ENCODE results near the gene SH3RF2.
"Not testable (repeated sequence)": the region's sequence is repeated elsewhere in the genome, so short reads cannot be mapped to it uniquely, and the experiment has no call there.

SH3RF2 gene

GRCh38 chr5:145949474-145949873 lies 13.1 kb downstream of the SH3RF2 start:
- no peak for DNase-seq (ENCODE audit: low spot score)

DNA sequence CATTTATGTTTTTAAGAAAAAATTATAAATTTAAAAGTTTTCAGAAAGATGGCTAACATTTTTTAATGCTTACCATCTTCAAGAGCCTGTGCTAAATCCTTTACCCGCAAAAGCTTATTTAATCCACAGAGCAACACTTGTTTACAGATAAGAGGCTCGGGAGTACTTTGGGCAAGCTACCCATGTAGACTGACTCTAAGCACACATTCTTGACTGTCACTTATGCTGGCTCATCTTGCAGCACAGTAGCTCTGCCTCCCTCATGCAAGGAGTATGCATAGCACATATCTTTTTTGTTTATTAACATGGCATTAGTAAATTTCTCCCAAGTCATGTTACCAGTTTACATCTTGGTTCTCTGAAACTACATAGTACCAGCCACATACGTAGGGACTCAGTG lies 14.7 kb downstream of the SH3RF2 start:
- DNase-seq (ENCODE audit: low spot score): no peak

DNA sequence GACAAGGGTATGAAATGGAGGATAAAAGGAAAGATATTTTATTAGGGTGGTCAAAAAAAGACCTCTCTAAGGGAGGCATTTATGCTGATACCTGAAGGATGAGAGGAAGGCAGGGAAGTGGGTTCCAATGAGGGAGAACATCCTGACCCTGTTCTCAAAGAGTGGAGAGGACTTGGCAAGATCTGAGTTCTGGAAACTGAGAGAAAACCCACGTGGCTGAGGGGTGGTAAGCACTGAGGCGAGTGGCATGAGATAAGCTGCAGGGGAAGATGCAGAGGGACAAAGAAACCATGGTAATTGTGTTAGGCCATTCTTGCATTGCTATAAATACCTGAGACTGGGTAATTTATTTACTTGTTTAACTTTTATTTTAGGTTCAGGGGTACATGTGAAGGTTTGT lies 16.8 kb downstream of the SH3RF2 start:
- no peak for DNase-seq (ENCODE audit: low spot score)

GRCh38 chr5:145954140-145954539 lies 17.8 kb downstream of the SH3RF2 start:
- DNase-seq (ENCODE audit: low spot score): not testable (repeated sequence)

- no peak for DNase-seq (ENCODE audit: low spot score)
Measured at GRCh38 chr5:145957388-145957787, 21.0 kb downstream of the SH3RF2 start.

DNA sequence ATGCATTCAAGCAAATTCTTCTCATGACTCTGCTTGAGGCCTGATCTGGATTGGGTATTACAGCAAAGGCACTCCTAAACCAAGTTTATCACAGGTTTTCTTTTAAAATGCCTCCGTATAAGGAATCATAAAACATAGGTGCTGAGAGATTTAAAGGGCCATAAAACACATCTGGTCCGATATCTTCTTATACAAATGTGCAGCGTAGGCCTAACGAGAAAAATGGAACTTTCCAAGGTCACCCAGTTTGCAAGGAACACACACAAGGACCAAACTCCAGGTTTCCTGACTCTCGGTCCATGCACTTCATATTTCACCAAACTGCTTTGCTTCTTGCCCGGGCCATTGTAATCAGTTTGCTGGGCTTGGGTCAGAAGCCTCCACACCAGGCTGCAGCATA lies 22.1 kb downstream of the SH3RF2 start:
- DNase-seq (ENCODE audit: low spot score): no peak

- no peak for DNase-seq (ENCODE audit: low spot score)
Measured at GRCh38 chr5:145960166-145960565, 23.8 kb downstream of the SH3RF2 start.

DNA sequence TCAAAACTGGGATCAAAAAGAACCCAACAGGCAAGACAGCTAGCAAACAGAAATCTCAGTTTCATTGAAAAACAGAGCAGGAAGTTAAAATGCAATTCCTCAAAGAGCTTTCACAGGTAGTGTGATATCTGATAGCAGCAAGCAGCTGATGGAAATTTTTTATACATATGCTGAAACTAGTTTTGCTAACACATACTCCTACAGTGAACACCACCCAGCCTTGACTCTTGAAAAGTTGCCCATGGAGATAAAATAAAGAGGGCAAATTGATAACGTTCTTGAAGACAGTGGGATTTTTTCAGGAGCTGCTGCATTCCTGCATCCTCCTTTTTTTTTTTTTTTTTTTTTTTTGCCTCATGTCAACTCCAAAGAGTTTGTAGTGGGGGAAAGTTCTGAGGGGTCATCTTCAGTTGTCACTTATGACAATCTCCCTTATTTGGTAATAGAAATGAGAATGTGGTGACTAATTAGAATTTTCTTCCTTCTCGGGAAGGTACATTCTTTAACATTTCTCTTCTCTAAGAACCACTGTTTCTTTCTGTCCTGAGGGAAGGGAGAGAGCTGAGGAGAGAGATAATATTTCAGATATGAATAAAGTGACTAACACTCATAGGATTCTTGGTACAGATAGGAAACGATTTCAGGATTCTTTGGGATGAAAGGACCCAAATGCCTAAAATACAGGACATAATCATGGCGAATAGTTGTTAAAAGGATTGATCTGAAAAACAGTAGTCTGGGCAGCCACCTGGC lies 24.6 kb downstream of the SH3RF2 start:
- no peak for DNase-seq (ENCODE audit: low spot score)

DNA sequence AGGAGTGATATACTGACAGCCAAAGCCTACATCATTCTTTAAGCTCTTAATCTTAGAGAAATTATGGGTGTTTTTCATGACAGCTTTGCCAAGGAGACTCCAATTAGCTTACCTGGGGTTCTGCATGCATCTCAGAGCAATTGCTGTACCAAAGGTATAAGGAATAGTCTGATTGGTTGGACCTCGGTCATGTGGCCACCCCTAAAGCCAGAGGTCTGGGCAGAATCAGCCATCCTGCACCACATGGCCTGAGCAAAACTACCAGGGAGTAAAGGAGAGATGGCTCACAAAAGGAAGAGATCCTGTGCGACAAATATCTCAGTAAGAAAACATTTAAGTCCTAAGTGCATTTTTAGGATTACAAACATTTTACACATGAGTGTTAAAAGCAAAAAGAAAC lies 25.6 kb downstream of the SH3RF2 start:
- DNase-seq (ENCODE audit: low spot score): no peak

DNA sequence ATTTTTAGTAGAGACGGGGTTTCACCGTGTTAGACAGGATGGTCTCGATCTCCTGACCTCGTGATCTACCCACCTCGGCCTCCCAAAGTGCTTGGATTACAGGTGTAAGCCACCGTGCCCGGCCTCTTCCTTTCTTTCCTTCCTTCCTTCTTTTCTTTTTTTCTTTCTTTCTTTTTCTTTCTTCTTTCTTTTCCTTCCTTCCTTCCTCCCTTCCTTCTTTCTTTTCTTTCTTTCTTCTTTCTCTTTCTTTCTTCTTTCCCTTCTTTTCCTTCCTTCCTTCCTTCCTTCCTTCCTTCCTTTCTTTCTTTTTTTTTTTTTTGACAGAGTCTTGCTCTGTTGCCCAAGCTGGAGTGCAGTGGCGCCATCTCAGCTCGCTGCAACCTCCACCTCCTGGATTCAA lies 27.6 kb downstream of the SH3RF2 start:
- not testable (repeated sequence) for DNase-seq (ENCODE audit: low spot score)

DNA sequence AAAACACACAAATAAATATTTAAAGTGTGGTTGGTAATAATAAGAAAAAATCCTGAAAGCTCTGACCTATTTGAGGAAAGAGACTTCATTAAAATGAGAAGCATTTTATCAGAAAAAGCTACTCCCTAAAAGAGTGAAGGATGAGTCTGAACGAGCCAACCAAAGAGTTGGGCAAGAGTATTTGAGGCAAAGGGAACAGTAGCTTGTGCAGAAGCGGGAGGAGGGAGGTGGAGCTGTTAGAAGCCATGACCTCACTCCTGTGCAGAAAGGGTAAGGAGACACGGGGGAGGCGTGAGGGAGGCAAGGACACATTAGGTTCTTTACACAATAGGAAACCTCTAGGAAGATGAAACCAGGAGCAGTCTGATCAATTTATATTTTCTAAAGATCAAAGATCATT lies 29.4 kb downstream of the SH3RF2 start:
- DNase-seq (ENCODE audit: low spot score): no peak

GRCh38 chr5:145967296-145967695 lies 30.9 kb downstream of the SH3RF2 start:
- DNase-seq (ENCODE audit: low spot score): no peak

DNA sequence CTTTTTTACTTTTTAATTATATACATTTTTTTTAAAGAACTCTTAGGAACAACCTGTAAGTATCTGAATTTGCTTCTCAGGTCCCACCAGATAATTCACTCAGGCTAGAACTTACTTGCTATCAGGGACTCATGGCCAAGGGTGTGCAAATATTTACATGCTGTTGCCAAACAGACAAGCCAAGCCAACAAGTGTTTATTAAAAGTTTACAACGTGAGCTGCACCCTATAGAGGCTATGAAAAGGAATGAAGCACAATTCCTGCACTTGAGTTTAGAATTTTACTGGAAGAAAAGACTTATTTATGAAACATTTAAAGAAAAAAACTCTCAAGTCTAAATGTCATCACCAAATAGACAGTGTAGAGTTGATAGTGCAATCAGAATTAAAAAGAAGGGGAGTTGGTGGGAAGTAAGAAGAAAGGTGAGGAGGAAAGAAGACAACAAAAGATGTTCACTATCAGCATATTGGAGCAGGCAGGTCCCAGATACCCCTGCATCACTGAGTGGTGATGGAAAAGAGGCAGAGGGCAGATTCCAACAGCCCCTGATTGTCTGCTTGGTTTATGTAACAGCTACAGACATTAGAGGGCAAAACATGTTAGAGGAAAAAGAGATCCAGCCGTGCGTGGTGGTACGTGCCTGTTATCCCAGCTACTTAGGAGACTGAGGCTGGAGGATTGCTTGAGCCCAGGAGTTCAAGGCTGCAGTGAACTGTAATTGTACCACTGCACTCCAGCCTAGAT lies 32.8 kb downstream of the SH3RF2 start:
- DNase-seq (ENCODE audit: low spot score): no peak

- no peak for DNase-seq (ENCODE audit: low spot score)
Measured at GRCh38 chr5:145969714-145970092, 33.3 kb downstream of the SH3RF2 start.

- DNase-seq (ENCODE audit: low spot score): no peak
Measured at GRCh38 chr5:145971108-145971507, 34.7 kb downstream of the SH3RF2 start.

DNA sequence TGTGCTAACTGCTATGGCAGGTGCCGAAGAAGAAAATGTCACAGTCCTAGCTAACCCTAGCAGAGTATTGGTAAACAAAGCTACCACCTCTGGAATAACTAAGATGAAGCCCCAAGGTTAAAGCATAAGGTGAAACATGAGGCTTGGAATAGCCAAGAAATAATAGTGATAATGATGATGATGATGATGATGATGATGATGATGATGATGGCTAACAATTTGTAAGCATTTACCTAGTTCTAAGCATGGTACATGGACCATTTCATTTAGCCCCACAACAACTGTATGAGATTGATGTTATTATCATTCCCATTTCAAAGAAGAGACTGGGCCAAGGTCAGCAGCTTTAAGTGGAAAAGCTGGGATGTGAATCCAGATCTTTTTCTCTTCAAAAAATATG lies 35.3 kb downstream of the SH3RF2 start:
- no peak for DNase-seq (ENCODE audit: low spot score)

DNA sequence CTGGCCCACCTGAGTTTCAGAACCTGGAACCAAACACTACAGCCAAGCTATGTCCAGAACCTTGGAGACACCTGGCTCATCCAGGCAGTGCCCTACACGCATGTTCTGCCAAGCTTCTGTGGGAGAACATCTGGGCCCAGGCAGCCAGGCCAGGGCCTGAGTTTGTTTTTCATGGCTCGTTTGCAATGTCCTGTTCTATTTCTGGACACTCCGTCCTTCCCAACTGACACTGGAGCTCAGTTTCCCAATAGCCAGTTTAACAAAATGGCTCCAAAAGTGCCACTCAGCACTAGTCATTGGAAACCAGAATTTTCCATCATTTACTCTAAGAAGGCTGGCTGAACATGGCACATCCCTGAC lies 38.6 kb downstream of the SH3RF2 start:
- DNase-seq (ENCODE audit: low spot score): no peak

DNA sequence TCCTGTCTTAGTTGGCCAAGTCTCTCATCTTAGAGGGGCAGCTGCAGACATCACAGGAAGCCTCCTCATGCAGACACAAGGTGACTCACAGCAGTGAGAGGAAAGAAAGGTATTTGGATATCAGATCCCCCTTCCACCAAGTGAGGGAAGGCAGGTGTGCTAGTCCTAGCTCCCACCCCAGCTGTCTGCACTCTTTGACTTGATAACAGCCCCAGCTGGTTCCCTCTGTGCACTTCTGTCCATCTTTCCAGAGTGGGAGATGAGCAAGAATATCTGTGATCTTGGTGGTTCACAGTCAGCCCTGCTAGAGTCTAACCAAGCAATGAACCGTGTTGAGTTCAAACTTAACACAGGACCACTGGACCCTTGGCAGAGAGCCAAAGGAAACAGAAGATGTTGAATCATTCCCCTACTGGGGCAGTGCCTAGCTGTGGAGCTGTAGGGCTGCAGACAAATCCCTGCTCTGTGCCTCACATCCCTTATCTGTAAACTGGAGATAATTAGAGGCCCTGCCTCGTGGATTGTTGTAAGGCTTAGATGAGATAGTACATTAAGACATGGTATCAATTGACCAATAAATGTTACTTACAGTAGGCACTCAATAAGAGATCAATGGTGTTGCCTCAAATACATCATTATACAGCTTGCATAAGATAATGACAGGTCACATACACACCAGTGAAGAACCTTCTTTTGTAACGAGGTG lies 39.1 kb downstream of the SH3RF2 start:
- no peak for DNase-seq (ENCODE audit: low spot score)

DNA sequence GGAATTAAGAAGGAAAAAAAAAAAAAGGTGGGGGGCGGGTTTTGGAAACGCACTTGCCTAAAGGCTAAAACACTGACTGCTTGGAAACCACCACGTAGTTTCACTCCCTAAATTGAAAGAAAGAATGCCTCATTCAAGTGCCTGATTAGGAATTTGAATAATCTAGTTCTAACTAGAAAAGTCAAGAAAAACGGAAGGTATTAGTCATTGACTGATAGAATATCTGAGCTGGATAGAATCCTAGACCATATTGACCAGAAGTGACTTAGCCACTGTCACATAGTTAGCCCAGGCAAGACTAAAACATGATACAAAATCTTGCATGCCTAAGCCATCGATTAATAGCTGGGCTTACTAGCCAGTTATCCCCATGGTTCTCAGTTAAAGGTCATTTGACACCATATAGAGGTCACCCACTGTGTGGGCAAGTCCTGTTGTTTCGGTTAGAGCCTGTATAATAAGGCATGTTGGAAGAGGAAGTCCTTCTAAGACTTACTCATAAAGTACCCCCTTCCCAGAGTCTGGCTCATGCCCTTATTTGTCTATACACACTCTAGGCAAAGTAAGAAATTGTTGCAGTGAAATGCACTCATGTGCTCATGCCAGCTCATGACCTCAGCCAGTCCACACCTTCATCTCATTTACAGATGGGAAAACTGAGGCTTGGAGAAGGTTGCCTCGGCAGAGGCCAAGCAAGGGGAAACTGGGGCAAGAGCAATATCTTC lies 40.2 kb downstream of the SH3RF2 start:
- no peak for DNase-seq (ENCODE audit: low spot score)

- DNase-seq (ENCODE audit: low spot score): no peak
Measured at GRCh38 chr5:145978171-145978570, 41.8 kb downstream of the SH3RF2 start.

DNA sequence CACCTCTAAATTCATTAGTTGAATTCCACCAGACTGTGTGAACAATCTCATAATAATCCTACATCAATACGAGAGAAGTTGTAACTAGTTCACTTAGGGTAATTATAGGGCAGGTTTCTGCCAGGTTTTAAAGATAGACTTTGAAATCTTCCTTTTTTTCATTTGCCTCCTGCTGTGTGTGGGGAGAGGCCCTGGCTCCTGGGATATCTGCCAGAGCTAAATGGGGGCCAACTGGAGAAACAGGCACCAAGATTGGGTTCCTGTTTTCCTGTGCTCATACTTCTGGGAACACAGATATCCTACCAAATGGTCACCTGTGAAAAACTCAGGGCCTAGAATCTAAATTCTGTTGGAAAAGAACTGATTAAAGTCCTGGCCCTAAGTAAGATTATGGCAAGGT lies 42.3 kb downstream of the SH3RF2 start:
- DNase-seq (ENCODE audit: low spot score): no peak
